ENCODE data around the gene DNMT3L. TPM values are rescaled to one million over a fixed set of nuclear protein-coding genes. Genes with fewer than 3 reads are reported as not detected.

The DNMT3L gene
- polyA plus RNA-seq, 1 donor (not counting 4 experiments of a cell fraction or from before 2014, with no cell fraction given): not detected

DNA sequence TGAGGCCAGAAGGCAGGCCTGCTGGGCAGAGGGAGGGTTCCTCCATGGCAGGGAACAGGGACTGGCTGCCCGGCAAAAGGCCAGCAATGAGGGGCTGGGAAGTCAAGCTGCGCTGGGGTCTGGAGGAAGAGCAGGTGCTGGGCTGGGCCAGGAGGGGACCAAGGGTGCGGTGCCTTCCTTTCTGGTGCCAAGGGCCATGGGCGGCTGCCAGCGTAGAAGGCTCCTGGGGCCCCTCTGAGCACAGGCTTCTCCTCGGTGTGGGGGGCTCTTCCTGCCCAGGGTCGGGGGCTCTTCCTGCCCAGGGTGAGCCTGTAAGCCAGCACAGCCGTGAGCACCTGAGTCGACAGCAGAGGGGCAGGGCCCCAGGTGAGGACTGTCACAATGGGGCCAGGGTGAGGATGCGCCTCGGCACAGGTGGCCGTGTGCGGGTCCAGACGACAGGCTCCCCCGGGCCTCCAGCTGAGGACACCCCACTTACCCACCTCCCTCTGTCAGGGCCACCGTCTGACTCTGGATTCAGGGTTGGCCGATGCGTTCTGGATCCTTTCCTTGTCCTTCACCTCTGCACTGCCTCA, 10.7 kb upstream of the DNMT3L start:
- DNase-seq (ENCODE audit: low read depth, low spot score): no peak
- no peak for FAIRE-seq
- Histone ChIP-seq H4K20me1 (ENCODE audit: control insufficient read depth, extremely low read depth, insufficient read depth, low read length) (no peaks in the 10 kb centered on the region), H3K9me3 (ENCODE audit: control insufficient read depth, low read depth, low read length) (no peaks in the 10 kb centered on the region), H3K27ac (ENCODE audit: control insufficient read depth, insufficient read depth, low read length) (no peak overlapping the region), H3K9me1 (ENCODE audit: control insufficient read depth, extremely low read depth, insufficient read depth, low read length) (no peaks in the 10 kb centered on the region), H2AFZ (ENCODE audit: control insufficient read depth, low read length) (no peak overlapping the region), H3K4me3 (ENCODE audit: control insufficient read depth in 2 of 3, extremely low read depth in 1 of 3, insufficient read depth in 2 of 3, low read depth in 1 of 3, low read length in 3 of 3) (no peak overlapping the region), H3K4me1 (ENCODE audit: control insufficient read depth, extremely low read depth, insufficient read depth, low read length) (no peaks in the 10 kb centered on the region), H3K36me3 (ENCODE audit: control insufficient read depth in 2 of 2, extremely low read depth in 1 of 2, insufficient read depth in 2 of 2, low read length in 2 of 2) (no peaks in the 10 kb centered on the region), H3K27me3 (ENCODE audit: control insufficient read depth, extremely low read depth, insufficient read depth, low read length) (peaks cover 11% of the 10 kb centered on the region), H3K4me2 (ENCODE audit: control insufficient read depth, extremely low read depth, insufficient read depth, low read depth, low read length) (no peak overlapping the region), H3K9ac (ENCODE audit: control insufficient read depth, extremely low read depth, insufficient read depth, low read length) (no peak overlapping the region), H3K79me2 (ENCODE audit: control insufficient read depth, insufficient read depth, low read length) (no peaks in the 10 kb centered on the region)
- dilution Hi-C loops (cut with MboI; ENCODE audit: extremely low pct_ligation_motif_present, low sequenced_read_pairs): no loop called here
- TF ChIP-seq, protein P1, sequence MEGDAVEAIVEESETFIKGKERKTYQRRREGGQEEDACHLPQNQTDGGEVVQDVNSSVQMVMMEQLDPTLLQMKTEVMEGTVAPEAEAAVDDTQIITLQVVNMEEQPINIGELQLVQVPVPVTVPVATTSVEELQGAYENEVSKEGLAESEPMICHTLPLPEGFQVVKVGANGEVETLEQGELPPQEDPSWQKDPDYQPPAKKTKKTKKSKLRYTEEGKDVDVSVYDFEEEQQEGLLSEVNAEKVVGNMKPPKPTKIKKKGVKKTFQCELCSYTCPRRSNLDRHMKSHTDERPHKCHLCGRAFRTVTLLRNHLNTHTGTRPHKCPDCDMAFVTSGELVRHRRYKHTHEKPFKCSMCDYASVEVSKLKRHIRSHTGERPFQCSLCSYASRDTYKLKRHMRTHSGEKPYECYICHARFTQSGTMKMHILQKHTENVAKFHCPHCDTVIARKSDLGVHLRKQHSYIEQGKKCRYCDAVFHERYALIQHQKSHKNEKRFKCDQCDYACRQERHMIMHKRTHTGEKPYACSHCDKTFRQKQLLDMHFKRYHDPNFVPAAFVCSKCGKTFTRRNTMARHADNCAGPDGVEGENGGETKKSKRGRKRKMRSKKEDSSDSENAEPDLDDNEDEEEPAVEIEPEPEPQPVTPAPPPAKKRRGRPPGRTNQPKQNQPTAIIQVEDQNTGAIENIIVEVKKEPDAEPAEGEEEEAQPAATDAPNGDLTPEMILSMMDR (optimal IDR thresholded peaks at IDR 0.05 in 1 of 3, IDR thresholded peaks at IDR 0.05 in 1 of 3, conservative IDR thresholded peaks at IDR 0.05 in 1 of 3; ENCODE audit: extremely low read depth in 1 of 3, insufficient read depth in 2 of 3, low read length in 3 of 3): no peak

DNA sequence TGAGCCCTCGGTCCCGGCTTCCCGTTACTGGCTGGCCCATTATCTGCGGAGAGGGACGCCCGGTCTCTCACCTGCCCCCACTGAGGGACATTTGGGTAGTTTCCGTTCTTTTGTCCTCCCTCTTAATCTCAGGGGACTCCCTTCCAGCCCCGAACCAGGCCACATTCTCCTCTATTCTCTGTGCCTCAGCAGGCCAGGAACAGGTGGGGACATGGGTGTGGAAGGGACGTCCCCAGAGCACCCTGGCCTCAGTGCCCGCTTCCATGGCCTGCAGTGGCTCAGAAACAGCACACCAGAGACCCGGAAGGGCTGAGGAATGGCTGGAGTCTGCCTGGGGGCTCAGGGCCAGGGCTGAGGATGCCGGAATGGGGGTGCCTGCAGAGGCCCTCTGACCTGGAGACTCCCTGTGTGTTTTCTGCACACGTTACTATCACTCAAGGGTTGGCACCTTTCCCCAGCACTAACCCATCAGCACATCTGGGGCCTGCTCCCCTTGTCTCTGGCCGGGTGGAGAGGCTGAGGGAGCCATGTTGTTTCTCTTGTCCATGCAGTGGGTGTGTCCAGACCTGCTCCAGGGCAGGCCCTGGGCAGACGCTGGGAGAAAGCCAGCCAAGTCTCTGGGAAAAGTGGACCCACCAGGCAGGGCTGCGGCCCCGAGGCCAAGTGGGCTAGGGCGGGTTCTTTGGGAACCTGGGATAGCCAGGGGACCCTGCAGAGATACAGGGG, 10.0 kb upstream of the DNMT3L start:
- no peaks in the 10 kb centered on the region for H3K79me2 ChIP-seq (ENCODE audit: control insufficient read depth, insufficient read depth, low read length)
- DNase-seq (ENCODE audit: low read depth, low spot score) (no peak), FAIRE-seq (no peak)
- H3K9ac ChIP-seq (ENCODE audit: control insufficient read depth, extremely low read depth, insufficient read depth, low read length): no peak overlapping the region
- H3K9me1 ChIP-seq (ENCODE audit: control insufficient read depth, extremely low read depth, insufficient read depth, low read length): no peaks in the 10 kb centered on the region
- no peak overlapping the region for H2AFZ ChIP-seq (ENCODE audit: control insufficient read depth, low read length)
- H3K27ac ChIP-seq (ENCODE audit: control insufficient read depth, insufficient read depth, low read length): no peak overlapping the region
- H3K36me3 ChIP-seq (ENCODE audit: control insufficient read depth in 2 of 2, extremely low read depth in 1 of 2, insufficient read depth in 2 of 2, low read length in 2 of 2): no peaks in the 10 kb centered on the region
- no peaks in the 10 kb centered on the region for H3K4me1 ChIP-seq (ENCODE audit: control insufficient read depth, extremely low read depth, insufficient read depth, low read length)
- no peak overlapping the region for H3K4me2 ChIP-seq (ENCODE audit: control insufficient read depth, extremely low read depth, insufficient read depth, low read depth, low read length)
- TF ChIP-seq, protein P1 (optimal IDR thresholded peaks at IDR 0.05 in 1 of 3, IDR thresholded peaks at IDR 0.05 in 1 of 3, conservative IDR thresholded peaks at IDR 0.05 in 1 of 3; ENCODE audit: extremely low read depth in 1 of 3, insufficient read depth in 2 of 3, low read length in 3 of 3): no peak
- TF ChIP-seq EZH2 (IDR thresholded peaks at IDR 0.05; ENCODE audit: low read length): no peak
- H3K27me3 ChIP-seq (ENCODE audit: control insufficient read depth, extremely low read depth, insufficient read depth, low read length): peaks cover 11% of the 10 kb centered on the region
- H3K9me3 ChIP-seq (ENCODE audit: control insufficient read depth, low read depth, low read length): no peaks in the 10 kb centered on the region
- dilution Hi-C loops (cut with MboI; ENCODE audit: extremely low pct_ligation_motif_present, low sequenced_read_pairs): no loop called here
- H4K20me1 ChIP-seq (ENCODE audit: control insufficient read depth, extremely low read depth, insufficient read depth, low read length): no peaks in the 10 kb centered on the region
- H3K4me3 ChIP-seq (ENCODE audit: control insufficient read depth in 2 of 3, extremely low read depth in 1 of 3, insufficient read depth in 2 of 3, low read depth in 1 of 3, low read length in 3 of 3): no peak overlapping the region
